ENCODE results near the gene MKRN2. TPM values are rescaled to one million over a fixed set of nuclear protein-coding genes. Genes with fewer than 3 reads are reported as not detected.

The MKRN2 gene, protein sequence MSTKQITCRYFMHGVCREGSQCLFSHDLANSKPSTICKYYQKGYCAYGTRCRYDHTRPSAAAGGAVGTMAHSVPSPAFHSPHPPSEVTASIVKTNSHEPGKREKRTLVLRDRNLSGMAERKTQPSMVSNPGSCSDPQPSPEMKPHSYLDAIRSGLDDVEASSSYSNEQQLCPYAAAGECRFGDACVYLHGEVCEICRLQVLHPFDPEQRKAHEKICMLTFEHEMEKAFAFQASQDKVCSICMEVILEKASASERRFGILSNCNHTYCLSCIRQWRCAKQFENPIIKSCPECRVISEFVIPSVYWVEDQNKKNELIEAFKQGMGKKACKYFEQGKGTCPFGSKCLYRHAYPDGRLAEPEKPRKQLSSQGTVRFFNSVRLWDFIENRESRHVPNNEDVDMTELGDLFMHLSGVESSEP
- total RNA-seq: 10 to 100 TPM; 35.5 to 49.4 (median 45.3) TPM

GRCh38 chr3:12556690-12557472 is at the start of gene MKRN2:
TSS of gene MKRN2 (plus strand) at chr3:12557087. CDS start at chr3:12557151, 64 bp downstream.
- peak within 1 kb of the TSS; percentile 93 to 98 (median 94) for H3K27ac ChIP-seq
- TF ChIP-seq POLR2A (IDR thresholded peaks at IDR 0.05) (peak; percentile 98), CTCF (IDR thresholded peaks at IDR 0.05) (peak in 2 of 5 experiments; percentile 39 to 42), EP300 (IDR thresholded peaks at IDR 0.05) (peak in 1 of 2 donors; percentile 97)
- peak within 1 kb of the TSS; percentile 90 to 98 (median 94) for H3K4me3 ChIP-seq
- H3K9me3 ChIP-seq: no peaks in the 10 kb centered on the region
- no peaks in the 10 kb centered on the region for H3K36me3 ChIP-seq
- H3K4me1 ChIP-seq: peaks cover 0 to 64% (median 20%) of the 10 kb centered on the region in 4 donors
- peaks cover 0 to 13% of the 10 kb centered on the region in 2 donors for H3K27me3 ChIP-seq
- whole genome bisulfite sequencing, 2 donors: 0% methylated on average over 59 to 77 of the region's 77 CpGs
- peak; percentile 67 to 73 for DNase-seq (ENCODE audit: low spot score in 2 of 2)

DNA sequence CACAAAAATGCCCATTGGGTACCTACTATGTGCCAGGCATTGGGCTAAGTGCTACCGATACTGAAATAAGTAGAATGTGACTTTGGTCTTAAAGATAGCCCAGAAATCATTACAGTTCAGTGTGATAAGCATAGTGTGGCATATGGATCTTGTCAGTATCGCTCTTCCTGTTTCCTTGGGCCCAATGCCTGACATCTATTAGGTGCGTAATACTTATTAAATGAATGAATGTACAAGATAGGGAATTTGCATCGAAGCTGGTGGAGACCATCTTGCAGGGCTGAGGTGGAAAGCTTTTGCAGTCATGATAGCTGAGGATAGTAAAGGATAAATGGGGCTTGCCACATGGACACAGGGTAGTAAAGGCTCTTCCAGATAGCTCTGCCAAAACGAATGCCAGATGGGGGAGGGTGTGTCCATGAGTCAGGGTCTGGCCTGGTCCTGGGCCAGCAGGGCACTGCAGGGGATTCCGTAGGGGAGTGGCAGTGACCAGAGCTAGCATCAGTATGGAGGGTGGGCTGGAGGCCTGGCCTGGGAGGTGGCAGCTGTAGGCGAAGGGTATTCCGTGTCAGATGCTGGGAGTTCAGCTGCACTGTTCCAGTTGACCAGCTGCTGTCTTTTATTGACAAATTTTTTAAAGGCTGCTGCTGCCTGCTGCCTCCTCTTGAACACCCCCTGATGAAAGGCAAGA is 49.2 kb upstream of the MKRN2 start:
- no peak for DNase-seq (ENCODE audit: low spot score in 2 of 2)
- WGBS, 2 donors: 74 to 76% methylated on average over 8 of the region's 8 CpGs
- TF ChIP-seq EP300 (IDR thresholded peaks at IDR 0.05): no peak
- no peak for TF ChIP-seq CTCF (IDR thresholded peaks at IDR 0.05)
- no peak for TF ChIP-seq POLR2A (IDR thresholded peaks at IDR 0.05)
- Histone ChIP-seq H3K27ac (peak overlapping the region in 2 of 4 donors; percentile 68 to 72), H3K36me3 (peaks cover 0 to 80% (median 5%) of the 10 kb centered on the region in 3 donors), H3K27me3 (no peaks in the 10 kb centered on the region), H3K9me3 (no peaks in the 10 kb centered on the region), H3K4me3 (no peak overlapping the region), H3K4me1 (peaks cover 0 to 8% (median 4%) of the 10 kb centered on the region in 4 donors)

DNA sequence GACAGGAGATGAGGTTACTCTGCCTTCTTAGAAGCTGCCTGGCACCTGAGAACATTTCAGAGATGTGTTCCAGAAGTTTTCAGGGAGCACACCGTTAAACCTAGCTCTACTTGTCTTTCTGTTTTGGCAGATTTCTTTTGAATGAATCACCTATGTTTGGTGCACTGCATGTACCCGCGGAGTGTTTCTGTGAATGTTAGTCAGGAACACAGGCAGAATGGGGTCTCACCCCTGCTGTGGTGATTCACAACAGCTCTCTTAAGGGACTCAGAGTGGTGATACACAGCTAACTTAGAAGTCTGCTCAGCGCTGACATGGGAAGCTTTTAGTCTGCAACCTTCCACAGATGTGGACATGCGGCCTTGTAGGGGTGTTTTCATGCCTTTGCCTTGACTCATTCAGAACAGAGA is 48.6 kb upstream of the MKRN2 start:
- no peak overlapping the region for H3K4me3 ChIP-seq
- H3K27ac ChIP-seq: peak overlapping the region in 2 of 4 donors; percentile 68 to 72
- H3K27me3 ChIP-seq: no peaks in the 10 kb centered on the region
- H3K36me3 ChIP-seq: peaks cover 0 to 75% (median 2%) of the 10 kb centered on the region in 3 donors
- TF ChIP-seq EP300 (IDR thresholded peaks at IDR 0.05): peak in 1 of 2 donors; percentile 70
- TF ChIP-seq CTCF (IDR thresholded peaks at IDR 0.05): no peak
- TF ChIP-seq POLR2A (IDR thresholded peaks at IDR 0.05): no peak
- H3K9me3 ChIP-seq: no peaks in the 10 kb centered on the region
- DNase-seq (ENCODE audit: low spot score in 2 of 2): peak; percentile 15 to 47
- 62 to 64% methylated on average over 5 of the region's 5 CpGs for WGBS, 2 donors
- H3K4me1 ChIP-seq: peaks cover 0 to 9% (median 4%) of the 10 kb centered on the region in 4 donors

DNA sequence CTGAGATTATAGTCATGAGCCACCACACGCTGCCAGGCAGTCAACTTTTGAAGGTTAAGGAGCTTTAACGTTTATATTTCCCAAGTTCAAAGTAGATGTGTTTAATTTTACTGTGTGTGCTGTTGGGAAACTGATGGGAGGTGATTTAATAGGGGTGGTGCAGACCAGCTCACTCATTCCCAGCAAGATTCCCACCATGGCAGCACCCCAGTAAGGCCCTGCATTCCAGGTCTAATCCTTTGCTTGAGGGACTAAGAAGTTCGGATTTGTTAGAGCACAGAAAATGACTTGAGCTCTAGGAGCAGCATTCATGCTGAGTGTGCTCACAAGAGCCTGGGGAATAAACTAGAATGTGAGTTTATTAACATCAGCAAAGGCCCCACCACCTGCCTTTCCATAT is 47.4 kb upstream of the MKRN2 start:
- TF ChIP-seq POLR2A (IDR thresholded peaks at IDR 0.05) (no peak), CTCF (IDR thresholded peaks at IDR 0.05) (no peak), EP300 (IDR thresholded peaks at IDR 0.05) (no peak)
- no peak for DNase-seq (ENCODE audit: low spot score in 2 of 2)
- peak overlapping the region in 1 of 4 donors; percentile 67 for H3K27ac ChIP-seq
- H3K4me1 ChIP-seq: peaks cover 0 to 20% (median 4%) of the 10 kb centered on the region in 4 donors
- peaks cover 0 to 63% (median 0%) of the 10 kb centered on the region in 3 donors for H3K36me3 ChIP-seq
- 82 to 87% methylated on average over 3 of the region's 3 CpGs for WGBS, 2 donors
- H3K9me3 ChIP-seq: no peaks in the 10 kb centered on the region
- H3K27me3 ChIP-seq: no peaks in the 10 kb centered on the region
- H3K4me3 ChIP-seq: no peak overlapping the region

Measured in tibial nerve (tissue), 4 donors.